Endothelial cell of umbilical vein (primary cell): ENCODE measurements around the gene KIF6. TPM values are rescaled to one million over a fixed set of nuclear protein-coding genes. Genes with fewer than 3 reads are reported as not detected.

Experiments
- BruUV-seq: library from RNA; stranded (reverse); fragments of 400-500 nt; replicated peaks from 2 replicates; lab custom pipeline; 2021; lab: Mats Ljungman, UMichigan
- CTCF ChIA-PET: fragments of 300-600, 350-600 bp; sonication (Branson Sonifier 250); formaldehyde crosslinking; loops from one replicate; lab custom pipeline; 2021; ENCODE audit warnings: antibody characterized with exemption, inconsistent platforms; lab: Charles Lee
- POLR2A ChIA-PET: fragments of 300-600, 350-600 bp; sonication (Branson Sonifier 250); formaldehyde crosslinking; loops from one replicate; lab custom pipeline; 2021; ENCODE audit warnings: antibody characterized with exemption, inconsistent platforms; lab: Charles Lee
- DNase-seq: peaks from one replicate; pipeline ENCODE4 v3.0.0-alpha.2; 2011; ENCODE audit warnings: low read depth, low spot score
- FAIRE-seq: peaks from 2 replicates; lab custom pipeline; 2011; peaks lifted over from hg19 to GRCh38; lab: Jason Lieb, UNC
- H2AFZ ChIP-seq: 2 replicates; pipeline ENCODE4 v1.6.0; 2012; ENCODE audit warnings: low read depth, low read length, control low read depth, inconsistent platforms
- H3K27ac ChIP-seq: 2 replicates; pipeline ENCODE4 v1.5.1; 2011; ENCODE audit warnings: low read depth, mild to moderate bottlenecking, control low read depth, low read length, moderate library complexity; ENCODE audit not compliant: insufficient read depth
- H3K27me3 ChIP-seq, 2 experiments: 2 replicates each; pipeline versions ENCODE4 v1.6.0 to v1.6.1; 2011; ENCODE audit warnings: low read length in 2 of 2, mixed read lengths in 1 of 2; ENCODE audit not compliant: control insufficient read depth in 2 of 2, insufficient read depth in 2 of 2
- H3K36me3 ChIP-seq, 2 experiments: 2 replicates in 1 of 2; 3 replicates in 1 of 2; pipeline ENCODE4 v1.5.1; 2011; ENCODE audit warnings: low read length in 2 of 2, mild to moderate bottlenecking in 1 of 2, moderate library complexity in 1 of 2; ENCODE audit not compliant: control insufficient read depth in 2 of 2, insufficient read depth in 2 of 2; ENCODE audit errors: extremely low read depth in 1 of 2
- H3K4me1 ChIP-seq: 3 replicates; pipeline ENCODE4 v1.5.1; 2011; ENCODE audit warnings: mild to moderate bottlenecking, low read length; ENCODE audit not compliant: control insufficient read depth, insufficient read depth; ENCODE audit errors: extremely low read depth
- H3K4me2 ChIP-seq: 2 replicates; pipeline ENCODE4 v1.6.1; 2011; ENCODE audit warnings: low read length, control low read depth, mixed read lengths; ENCODE audit not compliant: insufficient read depth
- H3K4me3 ChIP-seq, 3 experiments: fragments of 200-600 bp in 1 of 3; sonication (generic), shearing (Covaris generic) in 1 of 3; replicated peaks in 1 of 3; 2 replicates each; pipeline ENCODE4 v1.5.1; 2011 to 2016; ENCODE audit warnings: control low read depth in 3 of 3, low read length in 3 of 3, mild to moderate bottlenecking in 2 of 3, inconsistent platforms in 1 of 3, low read depth in 1 of 3, moderate library complexity in 1 of 3; ENCODE audit not compliant: insufficient read depth in 1 of 3
- H3K79me2 ChIP-seq: 2 replicates; pipeline ENCODE4 v1.6.0; 2012; ENCODE audit warnings: low read length, inconsistent platforms; ENCODE audit not compliant: control insufficient read depth, insufficient read depth
- H3K9ac ChIP-seq: replicated peaks from 2 replicates; pipeline ENCODE3; 2011; ENCODE audit warnings: low read length, control low read depth; ENCODE audit not compliant: insufficient read depth; ENCODE audit errors: extremely low read depth
- H3K9me1 ChIP-seq: replicated peaks from 3 replicates; pipeline ENCODE4 v1.6.0; 2011; ENCODE audit warnings: mild to moderate bottlenecking, low read length; ENCODE audit not compliant: control insufficient read depth, insufficient read depth; ENCODE audit errors: extremely low read depth
- H3K9me3 ChIP-seq: replicated peaks from 2 replicates; pipeline ENCODE4 v1.5.1; 2012; ENCODE audit warnings: low read length, inconsistent platforms; ENCODE audit not compliant: control insufficient read depth, insufficient read depth
- H4K20me1 ChIP-seq: replicated peaks from 2 replicates; pipeline ENCODE3; 2011; ENCODE audit warnings: mild to moderate bottlenecking, low read length; ENCODE audit not compliant: control insufficient read depth, insufficient read depth; ENCODE audit errors: extremely low read depth
- EZH2 ChIP-seq: IDR thresholded peaks from 2 replicates; pipeline ENCODE4 v1.6.1; 2012; ENCODE audit warnings: borderline replicate concordance, low read depth, mild to moderate bottlenecking, moderate library complexity, low read length, inconsistent platforms; ENCODE audit not compliant: severe bottlenecking
- FOS ChIP-seq: IDR thresholded peaks from 2 replicates; pipeline ENCODE4 v1.6.1; 2011; ENCODE audit warnings: mild to moderate bottlenecking, low read length, moderate library complexity, borderline replicate concordance; ENCODE audit not compliant: insufficient read depth
- GATA2 ChIP-seq: IDR thresholded peaks from 2 replicates; pipeline ENCODE4 v1.7.0; 2011; ENCODE audit warnings: low read depth, mild to moderate bottlenecking, moderate library complexity, mixed read lengths, low read length; ENCODE audit not compliant: insufficient read length, insufficient read depth
- JUN ChIP-seq: IDR thresholded peaks from 2 replicates; pipeline ENCODE4 v1.6.1; 2011; ENCODE audit warnings: borderline replicate concordance, low read depth; ENCODE audit not compliant: insufficient read length, insufficient read depth
- MYC ChIP-seq: IDR thresholded peaks from one replicate; pipeline ENCODE4 v1.6.1; 2011; ENCODE audit warnings: mild to moderate bottlenecking, low read depth, low read length
- POLR2A ChIP-seq: IDR thresholded peaks from 2 replicates; pipeline ENCODE4 v1.6.1; 2012; ENCODE audit warnings: low read depth, mild to moderate bottlenecking, control low read depth, low read length
- POLR2AphosphoS5 ChIP-seq: IDR thresholded peaks from 2 replicates; pipeline ENCODE4 v1.6.1; 2012; ENCODE audit warnings: low read depth, mild to moderate bottlenecking, control low read depth, low read length, moderate library complexity; ENCODE audit not compliant: insufficient read depth
- dilution Hi-C: fragments of 300-500 bp; cut with MboI; formaldehyde crosslinking; loops from one replicate; pipeline ENCODE4 v1.15.0; 2019; ENCODE audit warnings: low sequenced_read_pairs; ENCODE audit not compliant: extremely low pct_ligation_motif_present
- intact Hi-C: fragments of 100-400 bp; cut with micrococcal nuclease; formaldehyde crosslinking; loops from one replicate; pipeline ENCODE4 v1.10.0; 2022
- polyA plus RNA-seq, 4 experiments: library from polyadenylated mRNA; depleted of rRNA in 3 of 4; stranded (reverse) in 3 of 4; unstranded in 1 of 4; fragments of >200 nt; gene quantifications; 2 replicates each; pipeline versions ENCODE4 v1.2.1 to v1.2.3, GENCODE V29; 2011 to 2012; ENCODE audit warnings: missing spikeins in 1 of 4
- total RNA-seq: library from RNA; stranded (reverse); gene quantifications from 2 replicates; pipeline ENCODE4 v1.2.3, GENCODE V29; 2021
- TF ChIP-seq, protein P1 (sequence below), 2 donors: IDR thresholded peaks; 1 replicate in 1 of 2; 2 replicates in 1 of 2; pipeline ENCODE4 v1.5.1; 2011; ENCODE audit warnings: low read length in 2 of 2, mild to moderate bottlenecking in 2 of 2, moderate library complexity in 2 of 2, control low read depth in 1 of 2, inconsistent platforms in 1 of 2, low read depth in 1 of 2; ENCODE audit not compliant: insufficient read depth in 1 of 2; ENCODE audit errors: extremely low read depth in 1 of 2
- TF ChIP-seq, protein P2 (sequence below): IDR thresholded peaks from 2 replicates; pipeline ENCODE4 v1.6.1; 2011; ENCODE audit not compliant: insufficient read depth, insufficient read length

The KIF6 gene
- total and polyA plus RNA-seq, 2 donors (not counting 3 experiments of a cell fraction or from before 2014, with no cell fraction given): not detected

DNA sequence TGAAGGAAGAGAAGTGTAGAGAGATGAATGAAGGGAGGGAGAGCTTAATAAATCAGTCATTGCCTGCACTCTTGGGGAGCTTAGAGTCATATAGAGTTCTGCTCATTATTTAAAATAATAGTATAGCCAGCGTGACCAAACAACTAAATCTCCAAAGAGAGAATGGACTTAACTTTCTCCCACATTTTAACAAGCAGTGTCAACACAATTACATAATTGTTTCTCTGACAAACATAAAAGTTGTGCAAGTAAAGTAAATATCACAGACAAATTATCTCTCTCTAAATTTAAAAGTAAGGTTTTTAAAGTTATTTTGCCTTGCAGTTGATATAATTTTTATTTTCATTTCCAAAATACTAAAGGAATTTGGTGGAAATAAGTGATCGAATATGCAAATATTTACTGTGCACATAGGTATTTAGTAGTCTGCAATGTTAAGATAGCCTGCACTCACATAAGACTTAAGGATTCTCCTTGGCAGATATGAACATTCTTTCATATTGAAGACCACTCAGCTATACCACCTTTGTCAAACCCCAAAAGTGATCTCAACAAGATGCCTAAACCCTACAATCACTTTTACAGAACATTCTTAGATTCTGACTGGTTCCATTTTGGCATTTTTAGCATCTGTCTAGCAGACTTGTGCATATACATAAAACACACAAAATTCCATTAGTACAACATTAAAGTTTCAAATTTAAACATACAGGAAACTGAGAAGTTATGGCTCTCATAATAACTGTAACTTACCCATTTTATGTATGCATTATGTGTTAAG, 67.7 kb downstream of the KIF6 start:
- H3K4me2 ChIP-seq: no peak overlapping the region
- intact Hi-C loops (no loop called here), dilution Hi-C loops (no loop called here)
- ChIA-PET CTCF (no interaction called here), POLR2A (no interaction called here)
- H3K27ac ChIP-seq: no peak overlapping the region
- no peaks in the 10 kb centered on the region for H3K79me2 ChIP-seq
- DNase-seq (no peak), FAIRE-seq (no peak)
- H3K9ac ChIP-seq: no peak overlapping the region
- no peaks in the 10 kb centered on the region for H4K20me1 ChIP-seq
- H3K4me1 ChIP-seq: no peaks in the 10 kb centered on the region
- no peaks in the 10 kb centered on the region for H3K9me3 ChIP-seq
- TF ChIP-seq, protein P1, sequence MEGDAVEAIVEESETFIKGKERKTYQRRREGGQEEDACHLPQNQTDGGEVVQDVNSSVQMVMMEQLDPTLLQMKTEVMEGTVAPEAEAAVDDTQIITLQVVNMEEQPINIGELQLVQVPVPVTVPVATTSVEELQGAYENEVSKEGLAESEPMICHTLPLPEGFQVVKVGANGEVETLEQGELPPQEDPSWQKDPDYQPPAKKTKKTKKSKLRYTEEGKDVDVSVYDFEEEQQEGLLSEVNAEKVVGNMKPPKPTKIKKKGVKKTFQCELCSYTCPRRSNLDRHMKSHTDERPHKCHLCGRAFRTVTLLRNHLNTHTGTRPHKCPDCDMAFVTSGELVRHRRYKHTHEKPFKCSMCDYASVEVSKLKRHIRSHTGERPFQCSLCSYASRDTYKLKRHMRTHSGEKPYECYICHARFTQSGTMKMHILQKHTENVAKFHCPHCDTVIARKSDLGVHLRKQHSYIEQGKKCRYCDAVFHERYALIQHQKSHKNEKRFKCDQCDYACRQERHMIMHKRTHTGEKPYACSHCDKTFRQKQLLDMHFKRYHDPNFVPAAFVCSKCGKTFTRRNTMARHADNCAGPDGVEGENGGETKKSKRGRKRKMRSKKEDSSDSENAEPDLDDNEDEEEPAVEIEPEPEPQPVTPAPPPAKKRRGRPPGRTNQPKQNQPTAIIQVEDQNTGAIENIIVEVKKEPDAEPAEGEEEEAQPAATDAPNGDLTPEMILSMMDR (IDR thresholded peaks at IDR 0.05; ENCODE audit: extremely low read depth in 1 of 2, insufficient read depth in 1 of 2, low read depth in 1 of 2, low read length in 2 of 2): no peak
- TF ChIP-seq POLR2AphosphoS5: no peak
- TF ChIP-seq, protein P2, sequence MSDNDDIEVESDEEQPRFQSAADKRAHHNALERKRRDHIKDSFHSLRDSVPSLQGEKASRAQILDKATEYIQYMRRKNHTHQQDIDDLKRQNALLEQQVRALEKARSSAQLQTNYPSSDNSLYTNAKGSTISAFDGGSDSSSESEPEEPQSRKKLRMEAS: no peak
- H2AFZ ChIP-seq: no peak overlapping the region
- no TSS peak for BruUV-seq
- no peaks in the 10 kb centered on the region for H3K9me1 ChIP-seq
- H3K4me3 ChIP-seq: no peak overlapping the region
- no peaks in the 10 kb centered on the region for H3K27me3 ChIP-seq
- no peaks in the 10 kb centered on the region for H3K36me3 ChIP-seq

DNA sequence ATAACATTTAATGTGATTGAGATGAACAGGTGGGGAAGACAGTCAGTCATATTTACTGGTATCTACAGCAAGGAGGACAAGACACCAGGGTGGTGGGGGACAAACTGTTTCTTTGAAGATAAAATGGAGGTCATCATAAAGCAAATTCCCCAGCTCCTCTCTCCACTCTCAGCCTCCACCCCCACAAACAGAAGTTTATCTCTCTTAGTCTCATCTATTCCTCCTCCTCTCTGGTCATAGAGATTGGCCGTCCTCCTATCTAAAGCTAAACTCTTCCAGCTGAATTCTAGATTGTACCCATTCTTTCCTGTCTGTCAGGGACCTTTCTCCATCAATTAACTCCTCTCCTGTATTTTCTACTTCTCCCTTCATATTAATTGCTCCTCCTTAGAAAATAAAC, 71.1 kb downstream of the KIF6 start:
- no TSS peak for BruUV-seq
- no peak for TF ChIP-seq JUN
- TF ChIP-seq, protein P2: no peak
- TF ChIP-seq, protein P1 (IDR thresholded peaks at IDR 0.05; ENCODE audit: extremely low read depth in 1 of 2, insufficient read depth in 1 of 2, low read depth in 1 of 2, low read length in 2 of 2): no peak
- TF ChIP-seq EZH2: no peak
- TF ChIP-seq POLR2AphosphoS5: no peak
- no peak for TF ChIP-seq MYC
- no peak for TF ChIP-seq FOS
- no peak for TF ChIP-seq GATA2
- TF ChIP-seq POLR2A: no peak
- Histone ChIP-seq H3K4me2 (no peak overlapping the region), H3K4me3 (no peak overlapping the region), H4K20me1 (no peaks in the 10 kb centered on the region), H3K9me1 (no peaks in the 10 kb centered on the region), H2AFZ (no peak overlapping the region), H3K9me3 (no peaks in the 10 kb centered on the region), H3K27me3 (no peaks in the 10 kb centered on the region), H3K4me1 (no peaks in the 10 kb centered on the region), H3K9ac (no peak overlapping the region), H3K27ac (no peak overlapping the region), H3K36me3 (no peaks in the 10 kb centered on the region), H3K79me2 (no peaks in the 10 kb centered on the region)
- DNase-seq (no peak), FAIRE-seq (no peak)
- ChIA-PET POLR2A (no interaction called here), CTCF (no interaction called here)
- intact Hi-C loops (no loop called here), dilution Hi-C loops (no loop called here)
